ENCODE measurements around the gene CRYGN. TPM values are rescaled to one million over a fixed set of nuclear protein-coding genes. Genes with fewer than 3 reads are reported as not detected.

CRYGN gene
- total and polyA plus RNA-seq, 4 donors: under 0.01 to 0.02 TPM; not detected in 2

DNA sequence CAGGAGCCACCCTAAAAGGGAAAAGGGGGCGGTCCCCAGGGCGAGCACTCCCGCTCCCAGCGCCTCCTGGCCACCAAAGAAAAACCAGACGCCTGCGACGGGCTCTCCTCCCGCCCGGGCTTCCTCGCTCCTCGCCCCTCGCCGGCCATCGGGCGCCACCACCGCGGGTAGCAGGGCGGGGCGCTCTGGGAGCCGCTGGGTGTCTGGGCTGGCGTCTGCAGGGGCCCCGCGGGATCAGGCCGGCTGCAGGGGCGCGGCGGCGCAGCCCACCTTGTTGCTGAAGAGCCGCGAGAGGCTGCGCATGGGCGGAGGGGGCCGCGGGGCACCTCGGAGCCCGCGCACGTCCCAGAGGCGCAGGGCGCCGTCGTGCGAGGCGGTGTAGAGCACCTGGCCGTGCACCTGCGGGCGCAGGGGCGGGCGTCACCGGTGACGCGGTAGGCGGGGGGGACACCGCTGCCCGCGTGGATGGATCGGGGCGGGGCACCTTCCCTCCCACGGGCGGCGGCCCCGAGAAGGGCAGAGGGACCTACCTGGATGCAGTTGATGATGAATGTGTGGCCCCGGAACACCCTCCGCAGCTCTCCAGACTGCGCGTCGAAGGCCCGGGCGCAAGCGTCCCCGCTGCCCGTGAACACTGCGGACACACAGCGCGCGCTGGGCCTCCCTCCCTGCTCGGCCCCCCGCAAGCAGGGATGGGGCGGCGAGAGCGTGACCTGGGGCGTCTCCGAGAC, 58.4 kb downstream of the CRYGN start:
- Histone ChIP-seq H3K9ac (ENCODE audit: low read depth in 1 of 2, low read length in 2 of 2) (no peak overlapping the region), H3K27ac (ENCODE audit: low read depth in 1 of 2, low read length in 2 of 2) (no peak overlapping the region), H3K9me3 (ENCODE audit: control insufficient read depth in 4 of 4, low read length in 3 of 4) (no peaks in the 10 kb centered on the region), H3K36me3 (ENCODE audit: control insufficient read depth in 4 of 4, insufficient read depth in 3 of 4, low read depth in 1 of 4, low read length in 3 of 4) (peaks cover 1 to 21% (median 12%) of the 10 kb centered on the region in 4 donors), H3K4me3 (ENCODE audit: low read depth in 1 of 3, low read length in 3 of 3) (peak overlapping the region in 1 of 3 donors; percentile 15), H3K27me3 (ENCODE audit: control insufficient read depth in 4 of 4, insufficient read depth in 4 of 4, low read length in 3 of 4) (peaks cover 0 to 5% (median 0%) of the 10 kb centered on the region in 4 donors), H3K4me1 (ENCODE audit: control insufficient read depth in 4 of 4, insufficient read depth in 4 of 4, low read length in 3 of 4) (peaks cover 2 to 12% (median 6%) of the 10 kb centered on the region in 4 donors)
- WGBS: 14% methylated on average over 83 of the region's 83 CpGs
- DNase-seq (ENCODE audit: low spot score): no peak
- no peak for TF ChIP-seq GABPA (IDR thresholded peaks at IDR 0.05 in 1 of 2, conservative IDR thresholded peaks at IDR 0.05 in 1 of 2)

GRCh38 chr7:151381098-151381347, 58.9 kb downstream of the CRYGN start:
- Histone ChIP-seq H3K27ac (ENCODE audit: low read depth in 1 of 2, low read length in 2 of 2) (no peak overlapping the region), H3K9me3 (ENCODE audit: control insufficient read depth in 4 of 4, low read length in 3 of 4) (no peaks in the 10 kb centered on the region), H3K9ac (ENCODE audit: low read depth in 1 of 2, low read length in 2 of 2) (no peak overlapping the region), H3K4me1 (ENCODE audit: control insufficient read depth in 4 of 4, insufficient read depth in 4 of 4, low read length in 3 of 4) (peaks cover 2 to 12% (median 6%) of the 10 kb centered on the region in 4 donors), H3K4me3 (ENCODE audit: low read depth in 1 of 3, low read length in 3 of 3) (no peak overlapping the region), H3K27me3 (ENCODE audit: control insufficient read depth in 4 of 4, insufficient read depth in 4 of 4, low read length in 3 of 4) (peaks cover 0 to 5% (median 0%) of the 10 kb centered on the region in 4 donors), H3K36me3 (ENCODE audit: control insufficient read depth in 4 of 4, insufficient read depth in 3 of 4, low read depth in 1 of 4, low read length in 3 of 4) (peaks cover 3 to 26% (median 14%) of the 10 kb centered on the region in 4 donors)
- no peak for DNase-seq (ENCODE audit: low spot score)
- 45% methylated on average over 7 of the region's 7 CpGs for WGBS
- TF ChIP-seq JUND (IDR thresholded peaks at IDR 0.05) (no peak), SP1 (IDR thresholded peaks at IDR 0.05) (no peak), CTCF (IDR thresholded peaks at IDR 0.05; ENCODE audit: low read depth, low read length, missing input control) (no peak), EGR1 (IDR thresholded peaks at IDR 0.05; ENCODE audit: low read depth in 2 of 2) (no peak), FOXA1 (IDR thresholded peaks at IDR 0.05) (no peak), RXRA (IDR thresholded peaks at IDR 0.05) (no peak), GABPA (IDR thresholded peaks at IDR 0.05 in 1 of 2, conservative IDR thresholded peaks at IDR 0.05 in 1 of 2) (no peak), FOXA2 (IDR thresholded peaks at IDR 0.05) (no peak), TAF1 (conservative IDR thresholded peaks at IDR 0.05) (no peak), NR2F2 (IDR thresholded peaks at IDR 0.05) (no peak), HNF4G (IDR thresholded peaks at IDR 0.05) (no peak)
- TF ChIP-seq, protein P1, sequence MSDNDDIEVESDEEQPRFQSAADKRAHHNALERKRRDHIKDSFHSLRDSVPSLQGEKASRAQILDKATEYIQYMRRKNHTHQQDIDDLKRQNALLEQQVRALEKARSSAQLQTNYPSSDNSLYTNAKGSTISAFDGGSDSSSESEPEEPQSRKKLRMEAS (IDR thresholded peaks at IDR 0.05): no peak
- TF ChIP-seq, protein P2, sequence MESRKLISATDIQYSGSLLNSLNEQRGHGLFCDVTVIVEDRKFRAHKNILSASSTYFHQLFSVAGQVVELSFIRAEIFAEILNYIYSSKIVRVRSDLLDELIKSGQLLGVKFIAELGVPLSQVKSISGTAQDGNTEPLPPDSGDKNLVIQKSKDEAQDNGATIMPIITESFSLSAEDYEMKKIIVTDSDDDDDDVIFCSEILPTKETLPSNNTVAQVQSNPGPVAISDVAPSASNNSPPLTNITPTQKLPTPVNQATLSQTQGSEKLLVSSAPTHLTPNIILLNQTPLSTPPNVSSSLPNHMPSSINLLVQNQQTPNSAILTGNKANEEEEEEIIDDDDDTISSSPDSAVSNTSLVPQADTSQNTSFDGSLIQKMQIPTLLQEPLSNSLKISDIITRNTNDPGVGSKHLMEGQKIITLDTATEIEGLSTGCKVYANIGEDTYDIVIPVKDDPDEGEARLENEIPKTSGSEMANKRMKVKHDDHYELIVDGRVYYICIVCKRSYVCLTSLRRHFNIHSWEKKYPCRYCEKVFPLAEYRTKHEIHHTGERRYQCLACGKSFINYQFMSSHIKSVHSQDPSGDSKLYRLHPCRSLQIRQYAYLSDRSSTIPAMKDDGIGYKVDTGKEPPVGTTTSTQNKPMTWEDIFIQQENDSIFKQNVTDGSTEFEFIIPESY (IDR thresholded peaks at IDR 0.05): no peak

Measured in liver (tissue), 9 donors.